Left hindlimb (tissue), 1 donor: Measurements from ENCODE around the gene CDC34.

Source experiments
- DNase-seq: peaks from one replicate; pipeline ENCODE4 v3.0.0-alpha.2; 2018

CDC34 gene

DNA sequence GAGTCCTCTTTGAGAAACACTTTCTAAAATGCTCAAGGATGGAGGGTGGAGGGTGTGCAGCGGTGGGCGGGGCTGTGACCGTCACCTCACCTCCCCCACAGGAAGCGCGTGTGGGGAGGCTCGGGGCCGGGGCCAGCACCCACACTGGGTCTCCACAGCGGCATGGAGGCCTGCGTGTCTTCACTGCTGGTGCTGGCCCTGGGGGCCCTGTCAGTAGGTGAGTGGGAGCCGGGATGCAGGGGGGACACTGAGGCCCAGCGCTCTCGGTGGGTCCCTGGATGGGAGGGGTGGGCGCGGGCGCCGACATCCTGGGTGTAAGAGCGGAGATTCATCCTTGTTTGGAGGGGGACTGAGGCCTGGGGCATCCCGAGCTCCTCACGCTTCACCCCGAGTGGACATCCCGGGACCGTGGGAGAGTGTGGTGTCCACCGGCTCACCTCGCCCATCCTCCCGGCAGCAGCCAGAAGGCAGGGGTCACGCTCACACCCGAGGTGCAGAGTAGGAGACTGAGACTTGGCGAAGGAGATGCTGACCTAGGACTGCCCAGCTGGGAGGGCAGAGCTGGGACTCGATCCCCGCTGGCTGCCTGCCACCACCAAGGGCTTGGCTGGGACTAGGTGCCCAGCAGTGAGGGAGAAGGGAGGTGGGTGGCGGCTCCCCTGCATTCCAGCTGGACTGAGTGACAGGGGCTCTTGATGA, 12.5 kb downstream of the CDC34 start, which contains the start of gene GZMM:
TSS of gene GZMM (plus strand) at position 144 of the 699 bp plus-strand sequence. CDS start at position 163, 19 bp downstream.
- DNase-seq = peak; percentile 34

DNA sequence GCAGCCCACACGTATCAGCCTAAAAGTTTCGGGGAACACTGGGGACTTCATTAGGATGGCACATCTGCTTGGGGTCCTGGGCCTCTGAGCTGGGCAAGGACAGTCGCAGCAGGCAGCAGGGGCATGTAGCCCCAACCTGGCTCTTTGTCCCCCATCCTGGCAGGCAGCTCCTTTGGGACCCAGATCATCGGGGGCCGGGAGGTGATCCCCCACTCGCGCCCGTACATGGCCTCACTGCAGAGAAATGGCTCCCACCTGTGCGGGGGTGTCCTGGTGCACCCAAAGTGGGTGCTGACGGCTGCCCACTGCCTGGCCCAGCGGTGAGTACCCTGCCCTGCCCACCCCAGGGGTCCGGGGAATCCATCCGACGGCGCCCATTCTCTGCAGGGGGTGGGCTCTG, 15.6 kb downstream of the CDC34 start:
- peak; percentile 12 for DNase-seq

DNA sequence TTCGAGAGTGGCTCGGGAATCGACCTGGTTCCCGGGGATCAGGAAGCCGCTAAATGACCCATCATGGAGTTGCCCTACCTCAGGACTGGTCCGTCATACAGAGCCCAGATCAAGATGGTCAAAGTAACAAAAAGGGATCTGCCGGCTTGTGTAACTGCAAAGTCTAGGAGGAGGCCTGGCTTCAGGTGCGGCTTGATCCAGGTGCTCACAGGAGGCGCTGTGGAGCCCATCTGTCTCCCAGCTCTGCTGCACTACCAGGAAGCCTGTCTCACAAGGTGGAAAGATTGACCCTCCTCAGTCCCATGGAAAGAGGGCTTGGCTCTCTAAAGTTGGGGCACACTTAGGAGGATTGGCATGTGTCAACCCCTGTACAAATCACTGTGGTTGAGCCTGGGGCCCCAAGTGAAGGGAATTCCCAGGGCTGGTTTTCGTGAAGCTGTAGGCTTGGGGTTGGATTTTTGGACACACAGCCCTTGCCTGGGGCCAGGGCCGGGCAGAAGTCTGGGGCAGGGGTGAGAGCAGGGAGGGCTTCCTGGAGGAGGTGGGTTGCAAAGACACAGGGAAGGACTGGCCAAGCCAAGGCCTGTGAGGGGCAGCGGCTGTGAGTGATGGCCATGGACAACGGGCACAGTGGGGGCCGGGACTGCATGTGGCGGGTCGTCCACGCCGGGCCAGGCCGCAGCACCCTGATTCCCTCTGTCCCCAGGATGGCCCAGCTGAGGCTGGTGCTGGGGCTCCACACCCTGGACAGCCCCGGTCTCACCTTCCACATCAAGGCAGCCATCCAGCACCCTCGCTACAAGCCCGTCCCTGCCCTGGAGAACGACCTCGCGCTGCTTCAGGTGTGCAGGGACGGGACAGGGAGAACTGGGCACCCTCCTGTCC, 16.5 kb downstream of the CDC34 start:
- peak; percentile 17 for DNase-seq

DNA sequence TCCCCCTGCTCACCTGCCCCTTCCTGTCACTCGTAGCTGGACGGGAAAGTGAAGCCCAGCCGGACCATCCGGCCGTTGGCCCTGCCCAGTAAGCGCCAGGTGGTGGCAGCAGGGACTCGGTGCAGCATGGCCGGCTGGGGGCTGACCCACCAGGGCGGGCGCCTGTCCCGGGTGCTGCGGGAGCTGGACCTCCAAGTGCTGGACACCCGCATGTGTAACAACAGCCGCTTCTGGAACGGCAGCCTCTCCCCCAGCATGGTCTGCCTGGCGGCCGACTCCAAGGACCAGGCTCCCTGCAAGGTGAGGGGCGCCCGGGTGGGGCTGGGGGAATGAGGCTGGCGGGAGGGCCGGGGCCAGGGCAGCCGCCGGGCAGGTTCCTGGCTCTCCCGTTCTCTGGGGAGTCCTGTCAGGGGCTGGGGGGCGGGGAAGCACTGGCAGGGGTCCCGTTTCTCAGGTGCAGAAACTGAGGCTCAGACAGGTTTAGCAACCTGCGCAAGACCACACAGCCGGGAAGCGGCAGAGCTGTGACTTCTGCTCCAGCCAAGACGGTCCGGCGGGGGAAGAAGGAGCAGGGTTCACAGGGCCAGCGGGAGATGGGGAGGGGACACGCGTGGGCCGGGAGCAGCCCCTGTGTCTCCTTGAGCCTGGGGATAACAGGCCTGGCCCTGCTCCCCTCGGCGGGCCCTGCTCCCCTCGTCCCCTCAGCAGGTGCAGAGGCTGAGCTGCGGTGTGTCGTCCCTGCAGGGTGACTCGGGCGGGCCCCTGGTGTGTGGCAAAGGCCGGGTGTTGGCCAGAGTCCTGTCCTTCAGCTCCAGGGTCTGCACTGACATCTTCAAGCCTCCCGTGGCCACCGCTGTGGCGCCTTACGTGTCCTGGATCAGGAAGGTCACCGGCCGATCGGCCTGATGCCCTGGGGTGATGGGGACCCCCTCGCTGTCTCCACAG, 17.6 kb downstream of the CDC34 start:
- peak; percentile 25 for DNase-seq

DNA sequence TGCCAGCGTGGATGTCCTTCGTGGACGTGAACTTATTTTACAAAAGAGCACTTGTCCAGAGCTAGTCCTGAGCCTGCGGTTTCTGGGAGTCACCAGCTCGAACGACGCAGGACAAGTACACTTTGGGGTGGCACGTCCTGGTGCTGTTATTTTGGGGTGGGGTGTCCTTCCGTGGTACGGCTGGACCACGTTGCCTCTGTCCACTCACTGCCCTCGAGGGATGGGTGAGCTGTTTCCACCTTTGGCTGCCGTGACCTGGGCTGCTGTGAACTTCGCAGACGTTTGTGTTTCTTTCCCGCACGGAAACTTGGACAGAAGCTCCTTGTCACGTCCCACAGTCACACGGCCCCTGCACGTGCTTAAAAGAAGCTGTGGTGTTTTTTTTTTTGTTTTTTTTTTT, 23.3 kb downstream of the CDC34 start:
- no peak for DNase-seq

DNA sequence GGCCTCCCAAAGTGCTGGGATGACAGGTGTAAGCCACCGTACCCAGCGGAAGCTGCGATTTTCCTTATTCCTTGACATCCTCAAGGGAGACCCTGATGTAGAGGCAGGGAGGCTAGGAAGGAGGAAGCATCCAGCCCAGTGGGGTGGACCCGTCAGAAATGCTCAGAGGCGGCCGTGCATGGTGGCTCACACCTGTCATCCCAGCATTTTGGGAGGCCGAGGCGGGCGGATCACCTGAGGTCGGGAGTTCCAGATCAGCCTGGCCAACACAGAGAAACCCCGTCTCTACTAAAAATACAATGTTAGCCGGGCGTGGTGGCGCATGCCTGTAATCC, 23.9 kb downstream of the CDC34 start:
- no peak for DNase-seq

DNA sequence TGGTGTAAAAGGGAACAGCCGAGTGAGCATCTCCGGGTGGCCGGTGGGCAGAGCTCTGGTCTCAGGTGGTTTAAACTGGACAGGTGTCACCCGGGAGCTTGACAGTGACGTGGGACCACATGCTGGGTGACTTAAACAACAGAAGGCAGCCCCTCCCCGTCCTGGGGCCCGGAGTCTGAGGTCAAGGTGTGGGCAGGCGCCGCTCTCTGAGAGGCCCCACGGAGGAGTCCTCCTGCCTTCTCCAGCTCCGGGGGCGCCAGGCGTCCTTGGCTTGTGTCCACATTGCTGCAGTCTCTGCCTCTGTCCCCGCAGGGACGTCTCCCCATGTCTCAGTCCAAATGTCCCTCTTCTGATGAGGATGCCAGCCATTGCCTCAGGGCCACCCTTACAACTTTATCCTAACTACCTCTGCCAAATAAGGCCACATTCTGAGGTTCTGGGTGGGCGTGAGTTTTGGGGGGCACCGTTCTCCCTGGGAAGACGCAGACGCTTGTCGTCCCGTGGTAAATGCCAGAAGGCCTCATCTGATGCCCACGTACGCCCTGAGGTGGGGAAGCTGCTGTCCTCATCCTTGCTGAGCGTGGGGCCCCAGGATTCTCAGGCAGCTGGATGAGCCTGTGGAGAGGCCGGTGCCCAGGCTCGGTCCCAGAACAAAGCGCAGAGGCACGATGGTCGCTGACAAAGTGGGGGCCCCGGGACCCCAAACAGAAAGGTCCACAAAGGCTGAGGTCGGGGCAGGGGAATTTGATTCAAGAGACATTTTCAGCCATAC, 25.2 kb downstream of the CDC34 start:
- no peak for DNase-seq

DNA sequence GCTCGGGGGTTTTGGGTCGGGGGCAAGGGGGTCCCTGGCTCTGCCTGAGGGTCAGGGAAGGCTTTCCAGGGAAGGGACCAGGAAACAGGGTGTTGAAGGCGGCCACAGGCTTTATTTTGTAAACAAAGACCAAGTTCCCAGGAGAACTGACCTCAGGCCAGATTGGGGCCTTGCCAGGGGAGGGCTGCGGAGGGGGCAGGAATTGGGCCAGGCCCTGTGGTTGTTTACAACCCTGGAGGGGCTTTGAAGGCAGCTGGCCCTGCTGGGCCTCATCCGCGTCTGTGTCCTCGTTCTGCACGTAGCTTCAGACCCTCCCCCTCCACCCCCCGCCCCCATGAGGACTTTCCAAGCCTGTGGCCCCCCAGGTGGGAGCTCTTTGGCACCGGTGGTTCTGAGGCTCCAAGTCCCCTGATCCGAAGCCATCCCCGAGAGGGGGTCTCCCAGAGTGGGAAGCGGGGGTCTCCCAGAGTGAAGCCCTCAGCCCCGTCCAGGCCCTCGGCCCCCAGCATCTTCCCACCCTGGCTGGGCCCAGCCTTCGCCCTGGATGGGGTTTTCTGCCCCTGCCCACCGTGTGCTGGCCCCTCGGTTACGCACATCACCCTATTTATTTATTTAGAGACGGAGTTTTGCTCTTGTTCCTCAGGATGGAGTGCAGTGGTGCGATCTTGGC, 27.3 kb downstream of the CDC34 start:
- no peak for DNase-seq

DNA sequence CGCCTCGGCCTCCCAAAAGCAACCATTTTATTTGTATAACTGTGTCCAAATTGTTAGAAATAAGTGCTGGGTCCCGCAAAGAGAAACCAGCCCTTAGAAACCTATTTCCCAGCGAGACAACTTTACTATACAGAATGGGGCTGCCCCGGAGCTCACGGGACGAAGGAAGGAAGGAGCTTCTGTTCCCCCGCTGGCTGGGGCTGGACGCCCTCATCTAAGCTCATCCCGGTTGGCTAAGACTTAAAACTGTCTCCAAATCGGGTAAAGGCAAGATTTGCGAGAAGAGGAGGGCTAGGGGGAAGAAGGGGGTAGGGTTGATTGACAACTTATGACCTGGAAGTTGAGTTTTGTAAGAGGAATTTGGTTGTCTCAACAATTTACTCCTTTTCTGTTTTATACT, 28.6 kb downstream of the CDC34 start:
- DNase-seq = no peak

DNA sequence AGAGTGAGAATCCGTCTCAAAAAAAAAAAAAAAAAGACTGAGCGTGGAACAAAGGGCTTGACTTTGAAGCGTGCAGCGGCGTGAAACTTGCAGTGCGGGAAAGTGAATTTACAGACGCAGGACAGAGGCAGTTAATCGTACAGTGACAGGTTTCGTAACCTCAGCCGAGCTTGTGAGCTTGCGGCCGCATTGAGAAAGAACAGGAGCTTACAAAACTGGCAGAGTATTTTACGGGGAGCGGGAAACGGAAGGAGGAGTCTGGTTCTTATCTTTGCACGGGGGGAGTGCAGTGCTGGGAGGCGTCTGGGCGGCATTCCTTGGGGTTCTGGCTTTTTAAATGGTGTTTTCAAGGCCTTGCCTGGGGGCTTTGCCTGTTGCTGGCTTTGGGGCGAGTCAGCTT, 34.8 kb downstream of the CDC34 start:
- DNase-seq = no peak

DNA sequence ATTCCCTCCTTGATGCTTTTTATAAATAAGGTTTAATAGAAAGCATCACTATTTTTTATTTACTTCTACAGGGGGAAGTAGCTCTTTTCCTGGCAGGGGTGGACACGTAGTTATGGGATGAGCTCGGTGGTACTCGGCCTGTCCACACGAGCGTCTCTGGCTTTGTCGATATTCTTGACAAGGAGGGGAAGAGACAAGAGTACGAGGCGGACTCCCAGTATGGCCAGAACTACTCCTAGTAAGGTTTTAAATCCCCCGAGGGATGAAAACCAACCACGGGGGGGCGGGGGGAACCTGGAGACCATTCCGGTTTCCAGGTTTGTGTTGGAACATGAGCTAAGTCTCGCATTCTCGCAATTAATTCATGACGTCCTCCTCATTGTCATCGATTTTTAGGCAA, 35.3 kb downstream of the CDC34 start:
- DNase-seq = no peak

DNA sequence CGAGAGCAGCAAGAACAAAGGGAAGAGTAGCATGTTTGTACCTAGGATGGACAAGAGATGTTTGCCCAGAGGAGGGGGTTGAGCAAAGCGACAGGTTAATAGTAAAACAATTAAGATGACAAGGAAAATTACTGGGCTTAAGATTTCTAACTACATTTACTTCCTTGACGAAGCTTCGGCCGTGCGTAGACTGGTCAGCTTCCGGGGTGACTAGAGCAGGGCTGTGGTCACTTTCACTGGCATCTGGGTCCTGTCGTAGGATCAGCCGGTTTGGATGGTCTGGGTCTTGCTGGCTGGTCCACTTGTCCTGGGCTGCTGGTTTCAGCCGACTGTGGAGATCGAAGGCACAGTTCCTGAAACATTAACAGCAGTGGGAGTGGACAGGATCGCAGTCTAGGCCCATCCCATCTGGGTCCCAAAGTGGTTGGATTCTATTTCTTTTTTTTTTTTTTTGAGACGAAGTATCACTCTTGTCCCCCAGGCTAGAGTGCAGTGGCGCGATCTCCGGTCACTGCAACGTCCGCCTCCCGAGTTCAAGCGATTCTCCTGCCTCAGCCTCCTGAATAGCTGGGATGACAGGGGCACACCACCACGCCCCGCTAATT, 35.8 kb downstream of the CDC34 start:
- DNase-seq = no peak

DNA sequence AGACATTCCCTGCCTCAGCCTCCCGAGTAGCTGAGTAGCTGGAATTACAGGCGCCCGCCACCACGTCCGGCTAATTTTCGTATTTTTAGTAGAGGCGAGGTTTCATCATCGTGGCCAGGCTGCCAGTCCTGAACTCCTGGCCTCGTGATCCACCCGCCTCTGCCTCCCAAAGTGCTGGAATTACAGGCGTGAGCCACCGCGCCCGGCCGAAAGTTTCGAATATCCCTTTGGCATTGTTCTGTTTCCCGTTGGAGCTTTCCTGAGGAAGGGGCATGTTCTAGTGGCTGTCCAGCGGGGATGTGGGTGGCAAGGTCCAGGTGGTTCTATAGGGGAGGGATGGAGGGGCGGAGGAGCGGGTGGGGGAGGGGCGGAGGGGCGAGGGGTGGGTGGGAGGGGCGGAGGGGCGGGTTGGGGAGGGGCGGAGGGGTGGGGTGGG, 38.7 kb downstream of the CDC34 start:
- DNase-seq = no peak

DNA sequence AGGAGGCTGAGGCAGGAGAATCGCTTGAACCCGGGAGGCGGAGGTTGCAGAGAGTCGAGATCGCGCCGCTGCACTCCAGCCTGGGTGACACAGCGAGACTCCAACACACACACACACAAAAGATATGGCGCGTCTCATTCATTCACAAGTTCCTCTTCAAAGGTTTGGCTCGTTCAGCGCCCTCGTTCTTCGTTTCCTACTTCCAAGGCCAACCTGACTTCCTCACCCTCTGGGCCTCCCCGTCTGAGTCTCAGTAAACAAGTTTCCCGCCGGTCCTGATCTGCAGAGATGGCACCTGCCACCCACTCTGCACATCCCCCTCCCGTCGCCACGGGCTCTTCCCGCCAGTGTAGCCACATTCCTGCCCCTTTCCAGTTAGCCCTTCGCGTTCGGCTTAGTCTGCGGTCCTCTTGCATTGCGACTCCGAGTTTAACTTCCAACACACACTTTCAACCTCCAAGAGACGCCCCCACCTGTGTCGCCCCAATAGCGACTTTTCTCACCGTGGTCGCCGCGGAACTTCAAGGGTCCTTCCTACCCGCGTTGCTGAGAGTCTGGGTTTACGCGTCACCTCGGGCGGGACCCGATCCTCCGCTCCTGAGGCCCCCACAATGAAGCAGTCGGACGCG, 39.5 kb downstream of the CDC34 start:
- no peak for DNase-seq

DNA sequence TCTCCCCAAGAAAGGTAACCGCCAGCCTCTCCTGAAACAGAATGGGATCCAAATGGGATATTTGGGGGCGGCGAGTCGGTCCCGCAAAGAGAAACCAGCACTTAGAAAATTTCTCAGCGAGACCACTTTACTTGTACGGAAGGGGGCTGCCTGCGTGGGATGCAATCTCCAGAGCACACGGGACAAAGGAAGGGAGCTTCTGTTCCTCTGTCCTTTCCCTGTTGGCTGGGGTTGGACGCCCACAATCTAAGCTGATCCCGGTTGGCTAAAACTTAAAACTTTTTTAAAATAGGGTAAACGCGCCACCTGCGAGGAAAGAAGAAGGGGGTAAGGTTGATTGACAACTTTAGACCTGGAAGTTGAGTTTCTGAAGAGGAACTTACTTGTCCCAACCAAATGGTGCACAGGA, 40.0 kb downstream of the CDC34 start:
- no peak for DNase-seq

DNA sequence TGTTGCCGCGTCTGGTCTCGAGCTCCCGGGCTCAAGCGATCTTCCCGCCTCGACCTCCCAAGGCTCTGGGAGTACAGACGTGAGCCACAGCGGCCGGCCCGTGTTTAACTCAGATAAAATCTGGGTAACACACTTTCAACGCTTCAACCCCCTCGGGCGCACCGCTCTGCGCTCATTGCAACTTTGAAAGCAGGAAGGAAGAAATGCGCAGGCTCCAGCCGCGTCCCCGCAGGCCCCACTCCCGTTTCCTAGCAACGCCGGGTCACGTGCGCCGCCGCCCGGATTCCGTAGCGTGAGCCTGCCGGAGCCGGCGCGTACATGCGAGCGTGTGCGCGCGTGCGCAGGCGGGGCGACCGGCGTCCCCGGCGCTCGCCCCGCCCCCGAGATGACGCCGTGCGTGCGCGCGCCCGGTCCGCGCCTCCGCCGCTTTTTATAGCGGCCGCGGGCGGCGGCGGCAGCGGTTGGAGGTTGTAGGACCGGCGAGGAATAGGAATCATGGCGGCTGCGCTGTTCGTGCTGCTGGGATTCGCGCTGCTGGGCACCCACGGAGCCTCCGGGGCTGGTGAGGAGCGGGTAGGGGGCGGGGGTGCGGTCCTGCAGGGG, 40.7 kb downstream of the CDC34 start, which contains the start of gene BSG:
TSS of gene BSG (plus strand) at position 457 of the 603 bp plus-strand sequence. CDS start at position 496, 39 bp downstream.
- DNase-seq = peak; percentile 98

DNA sequence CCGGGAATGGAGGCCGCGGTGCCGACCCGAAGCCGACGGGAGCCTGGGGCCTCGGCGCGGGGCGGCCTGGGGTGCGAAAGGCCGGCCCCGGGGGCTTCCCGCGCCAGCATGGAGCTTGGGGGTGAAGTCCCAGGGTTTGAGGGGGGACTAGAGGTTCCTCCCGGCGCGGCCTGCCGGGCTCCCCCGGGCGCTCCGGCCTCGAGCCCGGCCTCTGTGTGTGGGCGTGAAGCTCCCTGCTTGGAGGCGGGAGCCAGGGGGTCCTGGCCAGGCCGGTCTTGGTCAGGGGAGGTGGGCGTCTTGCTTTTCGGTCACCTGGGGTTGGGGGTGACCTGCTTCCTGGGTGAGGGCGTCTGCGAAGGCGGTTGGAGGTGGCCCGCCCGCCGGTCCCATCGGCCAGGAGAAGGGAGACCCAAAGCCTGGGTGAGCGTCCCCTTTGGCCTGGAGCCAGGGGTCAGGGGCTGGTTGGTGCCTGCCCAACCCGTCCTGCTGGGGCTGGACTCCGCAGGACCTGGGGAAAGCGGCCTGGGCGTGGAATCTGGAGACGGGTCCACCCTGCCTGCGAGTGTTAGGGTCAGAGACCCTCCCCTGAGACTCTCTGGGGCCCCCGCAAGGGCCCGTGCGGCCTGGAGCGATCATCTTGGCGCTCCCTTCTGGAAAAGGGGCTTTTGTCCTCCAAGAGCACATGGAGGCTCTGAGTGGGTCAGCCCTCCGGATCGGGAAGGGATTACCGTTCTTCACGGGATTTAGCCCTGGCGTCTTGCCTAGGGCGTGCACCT, 41.4 kb downstream of the CDC34 start:
- DNase-seq = peak; percentile 66

DNA sequence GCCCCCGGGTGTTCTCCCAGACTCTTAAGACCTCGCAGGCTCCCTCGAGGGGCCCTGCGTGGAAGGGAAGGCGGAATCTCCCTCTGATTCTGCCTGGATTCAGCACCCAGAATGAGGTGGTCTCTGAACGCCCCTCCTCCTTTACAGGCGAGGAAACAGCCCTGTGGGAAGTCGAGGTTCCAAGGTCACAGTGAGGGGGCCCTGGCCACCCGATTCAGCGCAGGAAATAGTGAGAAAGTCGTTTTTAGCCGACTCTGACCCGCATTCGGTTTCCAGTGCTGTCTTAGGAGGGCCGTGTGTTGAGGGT, 41.9 kb downstream of the CDC34 start:
- no peak for DNase-seq
